AG04450 (cell line): ENCODE data around the gene LGALS7B. TPM values are rescaled to one million over a fixed set of nuclear protein-coding genes. Genes with fewer than 3 reads are reported as not detected.

Experiments
- CTCF ChIA-PET: fragments of 300-600, 350-600 bp; formaldehyde crosslinking; extraction: SDS; loops from one replicate; lab custom pipeline; 2022; ENCODE audit warnings: antibody characterized with exemption, inconsistent platforms; lab: Charles Lee
- POLR2A ChIA-PET: fragments of 350-600 bp; formaldehyde crosslinking; extraction: SDS; loops from one replicate; lab custom pipeline; 2021; ENCODE audit warnings: antibody characterized with exemption, inconsistent platforms; lab: Yijun Ruan, JAX
- DNase-seq: peaks from one replicate; pipeline ENCODE4 v3.0.0-alpha.2; 2011; ENCODE audit warnings: low read depth, low spot score
- H3K27ac ChIP-seq: one replicate; pipeline ENCODE4 v1.5.1; 2012; ENCODE audit warnings: low read depth, low read length, control low read depth
- H3K27me3 ChIP-seq: one replicate; pipeline ENCODE4 v1.6.0; 2012; ENCODE audit warnings: low read length; ENCODE audit not compliant: control insufficient read depth, insufficient read depth
- H3K4me3 ChIP-seq: 2 replicates; pipeline ENCODE4 v1.5.1; 2011; ENCODE audit warnings: mild to moderate bottlenecking, low read depth, low read length, control low read depth
- H3K9me3 ChIP-seq: 2 replicates; pipeline ENCODE4 v1.5.1; 2012; ENCODE audit warnings: low read length; ENCODE audit not compliant: control insufficient read depth, insufficient read depth
- polyA plus RNA-seq: library from polyadenylated mRNA; depleted of rRNA; stranded (reverse); fragments of >200 nt; gene quantifications from 2 replicates; pipeline ENCODE4 v1.2.3, GENCODE V29; 2011
- TF ChIP-seq, protein P1 (sequence below): IDR thresholded peaks from 2 replicates; pipeline ENCODE4 v1.5.1; 2011; ENCODE audit warnings: low read depth, low read length, control low read depth, inconsistent platforms

The LGALS7B gene
- polyA plus RNA-seq, 1 experiment, result not detected

DNA sequence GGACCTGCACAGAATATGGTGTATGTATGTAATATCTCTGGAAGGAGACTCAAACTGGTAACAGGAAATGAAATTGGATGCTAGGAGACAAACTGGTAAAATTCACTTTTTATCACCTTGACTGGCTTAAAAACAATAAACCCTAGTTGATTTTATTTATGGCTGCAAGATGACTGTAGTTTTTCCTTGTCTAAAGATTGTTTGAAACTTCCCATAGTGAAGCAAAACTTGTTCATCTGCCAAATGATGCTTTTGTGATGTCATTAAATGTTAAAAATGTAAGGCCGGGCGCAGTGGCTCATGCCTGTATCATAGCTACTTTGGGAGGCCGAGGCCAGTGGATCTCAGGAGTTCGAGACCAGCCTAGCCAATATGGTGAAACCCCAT lies 45.1 kb downstream of the LGALS7B start:
- H3K4me3 ChIP-seq, result no peak overlapping the region
- no peaks in the 10 kb centered on the region for H3K9me3 ChIP-seq
- ChIA-PET POLR2A (interaction anchor here (2.6 kb wide), 1 partner anchor 15 kb away, joined by 11 read pairs; the partner anchor contains the start of gene HNRNPL), CTCF (no interaction called here)
- TF ChIP-seq, protein P1, sequence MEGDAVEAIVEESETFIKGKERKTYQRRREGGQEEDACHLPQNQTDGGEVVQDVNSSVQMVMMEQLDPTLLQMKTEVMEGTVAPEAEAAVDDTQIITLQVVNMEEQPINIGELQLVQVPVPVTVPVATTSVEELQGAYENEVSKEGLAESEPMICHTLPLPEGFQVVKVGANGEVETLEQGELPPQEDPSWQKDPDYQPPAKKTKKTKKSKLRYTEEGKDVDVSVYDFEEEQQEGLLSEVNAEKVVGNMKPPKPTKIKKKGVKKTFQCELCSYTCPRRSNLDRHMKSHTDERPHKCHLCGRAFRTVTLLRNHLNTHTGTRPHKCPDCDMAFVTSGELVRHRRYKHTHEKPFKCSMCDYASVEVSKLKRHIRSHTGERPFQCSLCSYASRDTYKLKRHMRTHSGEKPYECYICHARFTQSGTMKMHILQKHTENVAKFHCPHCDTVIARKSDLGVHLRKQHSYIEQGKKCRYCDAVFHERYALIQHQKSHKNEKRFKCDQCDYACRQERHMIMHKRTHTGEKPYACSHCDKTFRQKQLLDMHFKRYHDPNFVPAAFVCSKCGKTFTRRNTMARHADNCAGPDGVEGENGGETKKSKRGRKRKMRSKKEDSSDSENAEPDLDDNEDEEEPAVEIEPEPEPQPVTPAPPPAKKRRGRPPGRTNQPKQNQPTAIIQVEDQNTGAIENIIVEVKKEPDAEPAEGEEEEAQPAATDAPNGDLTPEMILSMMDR, result no peak
- DNase-seq, result no peak
- no peak overlapping the region for H3K27ac ChIP-seq
- no peaks in the 10 kb centered on the region for H3K27me3 ChIP-seq

DNA sequence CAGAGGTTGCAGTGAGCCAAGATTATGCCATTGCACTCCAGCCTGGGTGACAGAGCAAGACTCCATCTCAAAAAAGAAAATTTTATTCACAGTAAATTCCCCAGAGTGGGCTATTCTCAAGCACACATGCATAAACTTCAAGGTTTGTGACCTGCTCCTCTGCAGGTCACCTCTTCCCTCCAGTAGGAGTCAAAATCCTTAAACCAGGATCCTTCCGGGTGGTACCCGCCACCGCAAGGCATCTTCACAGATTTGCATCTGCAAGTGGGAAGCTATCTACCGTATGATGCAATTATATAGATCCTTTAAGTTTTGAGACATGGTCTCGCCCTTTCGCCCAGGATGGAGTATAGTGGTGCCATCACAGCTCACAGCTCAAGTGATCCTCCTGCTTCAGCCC lies 45.6 kb downstream of the LGALS7B start:
- Histone ChIP-seq H3K4me3 (no peak overlapping the region), H3K27ac (no peak overlapping the region), H3K27me3 (no peaks in the 10 kb centered on the region), H3K9me3 (no peaks in the 10 kb centered on the region)
- ChIA-PET CTCF (no interaction called here), POLR2A (interaction anchor here (2.6 kb wide), 1 partner anchor 15 kb away, joined by 11 read pairs; the partner anchor contains the start of gene HNRNPL)
- DNase-seq, result no peak
- TF ChIP-seq, protein P1, result no peak

DNA sequence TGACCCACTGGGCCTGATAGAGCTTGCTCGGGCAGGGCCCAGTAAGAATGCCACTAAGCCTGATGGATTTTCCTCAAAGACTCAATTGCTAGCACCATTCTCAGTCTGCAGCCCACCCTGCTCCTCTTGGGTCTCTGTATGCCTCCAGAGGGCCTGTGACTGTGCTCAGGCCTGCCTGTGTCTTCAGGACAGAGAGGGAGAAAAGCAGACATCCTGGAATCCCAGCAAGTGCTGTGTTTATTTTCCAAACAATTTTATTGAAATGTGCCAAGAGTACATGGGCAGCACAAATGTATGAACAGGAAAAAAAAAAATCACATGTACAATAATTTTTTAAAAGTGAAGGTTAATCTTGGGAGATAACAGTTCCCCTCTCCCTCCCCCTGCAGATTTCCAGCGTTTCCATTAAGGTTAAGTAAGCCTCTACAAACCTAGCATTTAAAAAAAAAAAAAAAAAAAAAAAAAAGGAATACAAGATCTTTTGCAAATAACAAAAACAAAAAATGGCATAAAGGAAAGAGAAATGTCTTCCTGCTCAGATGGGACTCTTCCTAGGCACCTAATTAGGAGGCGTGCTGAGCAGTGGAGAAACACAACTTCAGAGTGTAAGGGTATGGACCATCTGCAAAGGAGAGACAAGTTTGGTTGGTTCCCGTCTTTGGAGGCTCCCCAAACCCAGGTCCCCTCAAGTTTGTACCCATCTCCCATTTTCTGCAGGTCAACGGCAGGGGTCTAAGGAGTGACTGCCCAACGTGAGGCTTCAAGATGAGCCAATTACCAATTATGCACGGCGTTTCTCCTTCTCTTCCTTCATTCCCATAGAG lies 47.4 kb downstream of the LGALS7B start:
- ChIA-PET CTCF (no interaction called here), POLR2A (interaction anchor here (2.6 kb wide), 1 partner anchor 13 kb away, joined by 11 read pairs; the partner anchor contains the start of gene HNRNPL)
- H3K27ac ChIP-seq, result peak overlapping the region; percentile 24
- H3K4me3 ChIP-seq, result no peak overlapping the region
- no peaks in the 10 kb centered on the region for H3K27me3 ChIP-seq
- DNase-seq, result no peak
- TF ChIP-seq, protein P1, result no peak
- no peaks in the 10 kb centered on the region for H3K9me3 ChIP-seq

DNA sequence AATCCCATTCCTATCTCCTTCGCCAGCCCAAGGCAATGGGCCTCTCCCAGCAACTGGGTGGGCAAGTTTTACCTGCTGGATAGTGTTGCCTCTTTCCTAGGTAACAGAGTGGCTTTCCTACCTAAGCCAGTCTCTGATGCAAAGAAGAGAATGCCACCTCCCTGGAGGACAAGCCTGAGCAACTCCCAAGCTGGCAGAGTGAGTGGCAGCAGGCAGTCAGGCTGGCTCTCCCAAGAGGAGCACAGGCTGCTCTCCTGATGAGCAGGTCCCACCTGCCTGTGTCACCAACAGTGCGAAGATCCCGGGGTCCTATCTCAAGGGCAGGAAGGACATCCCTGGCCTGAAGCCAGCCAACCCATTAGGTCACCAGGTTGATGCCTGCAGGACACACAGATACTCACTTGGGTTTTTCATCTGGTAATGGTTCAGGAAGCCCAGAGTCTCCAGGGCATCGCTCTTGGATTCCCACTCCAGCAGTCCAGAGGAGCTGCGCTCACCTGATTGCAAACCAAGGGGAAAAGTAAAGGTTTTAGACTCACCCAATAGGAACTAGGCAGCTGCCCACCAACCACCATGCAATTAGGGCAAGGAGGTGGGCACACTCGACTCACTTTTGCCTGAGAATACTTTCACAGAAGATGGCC lies 48.1 kb downstream of the LGALS7B start:
- DNase-seq, result no peak
- POLR2A ChIA-PET, result interaction anchor here (0.6 to 1.5 kb wide), 4 partner anchors 9 to 1490 kb away, joined by 3 to 5 read pairs (median 4); partner anchors contain the start of gene NFKBIB

More for the DNA sequence above, 48.1 kb downstream of the LGALS7B start:
- no peaks in the 10 kb centered on the region for H3K27me3 ChIP-seq
- H3K9me3 ChIP-seq, result no peaks in the 10 kb centered on the region
- H3K4me3 ChIP-seq, result no peak overlapping the region
- TF ChIP-seq, protein P1, result no peak
- H3K27ac ChIP-seq, result peak overlapping the region; percentile 24
- CTCF ChIA-PET, result no interaction called here
